Vagina (tissue), 2 donors: ENCODE data around the gene MEF2D.

Experiments used
- POLR2A ChIP-seq, 2 donors: fragments of 450-650 bp; IDR thresholded peaks; one replicate each; pipeline ENCODE4 v1.6.1; 2017; ENCODE audit warnings: antibody characterized with exemption in 2 of 2, mild to moderate bottlenecking in 2 of 2, moderate library complexity in 2 of 2
- POLR2AphosphoS5 ChIP-seq, 2 donors: sonication (generic); formaldehyde crosslinking; IDR thresholded peaks; one replicate each; pipeline ENCODE4 v1.9.0; 2017; ENCODE audit warnings: antibody characterized with exemption in 2 of 2, mild to moderate bottlenecking in 2 of 2, low read depth in 1 of 2; ENCODE audit not compliant: insufficient read depth in 1 of 2
- TF ChIP-seq, protein P1 (sequence below), 3 experiments: fragments of 450-650 bp in 2 of 3; fragments of 200-600 bp in 1 of 3; sonication (generic) in 1 of 3; IDR thresholded peaks; one replicate each; pipeline ENCODE4 v1.5.1; 2017 to 2019; ENCODE audit warnings: antibody characterized with exemption in 3 of 3, mild to moderate bottlenecking in 2 of 3, moderate library complexity in 2 of 3

DNA sequence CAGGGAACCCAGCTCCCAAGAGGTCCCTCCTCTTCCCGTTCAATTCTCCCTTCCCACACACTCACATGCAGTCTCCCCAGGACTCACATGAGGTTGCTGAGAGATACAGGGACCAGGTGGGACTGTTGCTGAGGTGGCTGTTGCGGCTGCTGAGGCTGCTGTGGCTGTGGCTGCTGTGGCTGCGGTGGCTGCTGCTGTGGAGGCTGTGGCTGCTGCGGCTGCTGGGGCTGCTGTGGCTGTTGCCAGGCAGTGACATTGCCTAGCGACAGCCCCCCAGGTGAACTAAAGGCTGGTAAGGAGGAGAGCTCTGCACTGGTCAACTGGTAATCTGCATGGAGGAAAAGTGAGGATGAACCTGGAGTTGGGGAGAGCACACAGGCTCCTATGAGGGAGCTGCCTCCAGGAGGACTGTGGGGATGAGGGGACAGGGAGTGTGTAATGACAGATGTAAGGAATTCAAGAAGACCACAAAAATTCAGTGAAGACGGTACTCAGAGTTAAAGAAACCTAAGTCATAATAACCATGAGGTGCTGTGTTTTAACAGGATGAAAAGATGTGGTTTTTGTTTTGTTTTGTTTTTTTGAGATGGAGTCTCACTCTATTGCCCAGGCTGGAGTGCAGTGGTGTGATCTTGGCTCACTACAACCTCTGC is 31.8 kb downstream of the MEF2D start:
- TF ChIP-seq POLR2AphosphoS5 (IDR thresholded peaks at IDR 0.05; ENCODE audit: insufficient read depth in 1 of 2, low read depth in 1 of 2) = no peak
- TF ChIP-seq, protein P1, sequence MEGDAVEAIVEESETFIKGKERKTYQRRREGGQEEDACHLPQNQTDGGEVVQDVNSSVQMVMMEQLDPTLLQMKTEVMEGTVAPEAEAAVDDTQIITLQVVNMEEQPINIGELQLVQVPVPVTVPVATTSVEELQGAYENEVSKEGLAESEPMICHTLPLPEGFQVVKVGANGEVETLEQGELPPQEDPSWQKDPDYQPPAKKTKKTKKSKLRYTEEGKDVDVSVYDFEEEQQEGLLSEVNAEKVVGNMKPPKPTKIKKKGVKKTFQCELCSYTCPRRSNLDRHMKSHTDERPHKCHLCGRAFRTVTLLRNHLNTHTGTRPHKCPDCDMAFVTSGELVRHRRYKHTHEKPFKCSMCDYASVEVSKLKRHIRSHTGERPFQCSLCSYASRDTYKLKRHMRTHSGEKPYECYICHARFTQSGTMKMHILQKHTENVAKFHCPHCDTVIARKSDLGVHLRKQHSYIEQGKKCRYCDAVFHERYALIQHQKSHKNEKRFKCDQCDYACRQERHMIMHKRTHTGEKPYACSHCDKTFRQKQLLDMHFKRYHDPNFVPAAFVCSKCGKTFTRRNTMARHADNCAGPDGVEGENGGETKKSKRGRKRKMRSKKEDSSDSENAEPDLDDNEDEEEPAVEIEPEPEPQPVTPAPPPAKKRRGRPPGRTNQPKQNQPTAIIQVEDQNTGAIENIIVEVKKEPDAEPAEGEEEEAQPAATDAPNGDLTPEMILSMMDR (IDR thresholded peaks at IDR 0.05) = no peak
- TF ChIP-seq POLR2A (IDR thresholded peaks at IDR 0.05) = no peak
